CD4-positive, alpha-beta memory T cell (primary cell): ENCODE results near the gene MED26. TPM values are rescaled to one million over a fixed set of nuclear protein-coding genes. Genes with fewer than 3 reads are reported as not detected.

Experiments
- CTCF ChIA-PET: fragments of 350-600 bp; sonication (Branson Sonifier 250); formaldehyde crosslinking; loops from one replicate; lab custom pipeline; 2021; ENCODE audit warnings: inconsistent platforms; ENCODE audit not compliant: partially characterized antibody; lab: Charles Lee
- POLR2A ChIA-PET: fragments of 350-600 bp; sonication (Branson Sonifier 250); formaldehyde crosslinking; loops from one replicate; lab custom pipeline; 2021; ENCODE audit not compliant: partially characterized antibody; lab: Charles Lee
- DNase-seq, 5 donors: peaks; one replicate each; pipeline versions ENCODE4 v3.0.0 to v3.0.0-alpha.2; 2020 to 2022; ENCODE audit warnings: mixed read lengths in 1 of 5
- H3K27ac ChIP-seq: one replicate; pipeline ENCODE4 v1.7.0; 2013; ENCODE audit warnings: low read depth, low read length
- H3K27me3 ChIP-seq: 2 replicates; pipeline ENCODE4 v1.7.0; 2013; ENCODE audit warnings: mild to moderate bottlenecking, low read length, moderate library complexity; ENCODE audit not compliant: insufficient read depth
- H3K36me3 ChIP-seq: 2 replicates; pipeline ENCODE4 v1.7.0; 2013; ENCODE audit warnings: mild to moderate bottlenecking, low read length, moderate library complexity; ENCODE audit not compliant: insufficient read depth
- H3K4me1 ChIP-seq: 2 replicates; pipeline ENCODE4 v1.7.0; 2013; ENCODE audit warnings: mild to moderate bottlenecking, low read length, moderate library complexity; ENCODE audit not compliant: insufficient read depth
- H3K4me3 ChIP-seq, 2 donors: one replicate each; pipeline ENCODE4 v1.7.0; 2013; ENCODE audit warnings: low read length in 2 of 2, mild to moderate bottlenecking in 1 of 2
- H3K9me3 ChIP-seq, 2 donors: one replicate each; pipeline ENCODE4 v1.7.0; 2013; ENCODE audit warnings: low read length in 2 of 2, control low read depth in 1 of 2; ENCODE audit not compliant: control insufficient read depth in 1 of 2
- H3K27ac Mint-ChIP-seq, 7 donors: one replicate each; pipeline ENCODE4 v1.8.0; 2020 to 2021; ENCODE audit warnings: mixed read lengths in 7 of 7, mild to moderate bottlenecking in 6 of 7, inconsistent platforms in 3 of 7, moderate library complexity in 3 of 7
- H3K27me3 Mint-ChIP-seq, 2 donors: one replicate each; pipeline ENCODE4 v1.8.0; 2020 to 2021; ENCODE audit warnings: mixed read lengths in 2 of 2
- H3K36me3 Mint-ChIP-seq, 2 donors: one replicate each; pipeline ENCODE4 v1.8.0; 2020 to 2021; ENCODE audit warnings: mixed read lengths in 2 of 2, inconsistent platforms in 1 of 2, mild to moderate bottlenecking in 1 of 2
- H3K4me1 Mint-ChIP-seq, 4 donors: one replicate each; pipeline ENCODE4 v1.8.0; 2020 to 2021; ENCODE audit warnings: mixed read lengths in 4 of 4, mild to moderate bottlenecking in 1 of 4
- H3K4me3 Mint-ChIP-seq, 8 donors: one replicate each; pipeline ENCODE4 v1.8.0; 2020 to 2021; ENCODE audit warnings: mixed read lengths in 8 of 8, mild to moderate bottlenecking in 7 of 8, moderate library complexity in 6 of 8, inconsistent platforms in 3 of 8
- H3K9me3 Mint-ChIP-seq, 8 donors: one replicate each; pipeline ENCODE4 v1.8.0; 2020 to 2021; ENCODE audit warnings: mixed read lengths in 8 of 8, mild to moderate bottlenecking in 5 of 8, inconsistent platforms in 3 of 8, moderate library complexity in 1 of 8
- intact Hi-C: fragments of 100-400 bp; cut with micrococcal nuclease; formaldehyde crosslinking; loops from one replicate; pipeline ENCODE4 v1.15.1; 2023
- polyA plus RNA-seq, 2 donors: library from polyadenylated mRNA; unstranded; fragments of 300-500 nt; fragmentation: Illumina TruSeq; gene quantifications; one replicate each; pipeline ENCODE4 v1.2.3, GENCODE V29; 2021
- total RNA-seq, 2 experiments: library from RNA; stranded (reverse); gene quantifications; one replicate each; pipeline ENCODE4 v1.2.3, GENCODE V29; 2021

The MED26 gene
- total and polyA plus RNA-seq, 4 experiments from 2014 or later, result 3.3 to 18.6 (median 11.2) TPM

DNA sequence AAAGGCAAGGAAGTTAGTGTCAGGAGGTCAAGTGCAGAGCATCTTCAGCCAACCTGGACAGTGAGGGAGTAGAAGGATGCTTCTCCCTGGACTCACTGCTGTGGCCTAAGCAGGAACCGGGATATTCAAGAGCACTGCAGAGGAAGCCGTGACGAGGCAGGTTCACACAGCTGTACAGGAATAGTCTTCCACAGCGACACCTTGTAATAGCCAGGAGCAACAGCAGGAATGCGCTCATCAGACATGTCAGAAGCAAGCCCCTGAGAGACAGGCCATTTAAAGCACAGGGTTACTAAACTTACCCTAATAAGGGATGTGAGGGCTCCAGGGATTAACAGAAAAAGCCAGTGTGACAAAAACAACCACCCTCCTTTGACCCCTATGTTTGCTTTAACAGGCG, 3.5 kb upstream of the MED26 start:
- ChIA-PET POLR2A (interaction anchor here (4.6 kb wide), 1 partner anchor 29 kb away, joined by 41 read pairs; the partner anchor contains the start of genes SMIM7 and TMEM38A), CTCF (interaction anchor here (0.7 kb wide), 1 partner anchor 26 kb away, joined by 3 read pairs; no protein-coding TSS in a partner anchor)
- DNase-seq, result no peak
- H3K4me3 Mint-ChIP-seq, result no peak overlapping the region
- H3K4me1 Mint-ChIP-seq, result peaks cover 11 to 22% (median 19%) of the 10 kb centered on the region in 4 donors
- Histone ChIP-seq H3K27me3 (no peaks in the 10 kb centered on the region), H3K4me3 (no peak overlapping the region), H3K9me3 (no peaks in the 10 kb centered on the region), H3K27ac (no peak overlapping the region), H3K4me1 (peaks cover 17% of the 10 kb centered on the region), H3K36me3 (peaks cover 6% of the 10 kb centered on the region)
- H3K27ac Mint-ChIP-seq, result peak overlapping the region in 4 of 7 donors; percentile 31 to 70 (median 56)
- H3K9me3 Mint-ChIP-seq, result no peaks in the 10 kb centered on the region
- intact Hi-C loops, result no loop called here
- H3K27me3 Mint-ChIP-seq, result no peaks in the 10 kb centered on the region
- peaks cover 7 to 46% of the 10 kb centered on the region in 2 donors for H3K36me3 Mint-ChIP-seq

DNA sequence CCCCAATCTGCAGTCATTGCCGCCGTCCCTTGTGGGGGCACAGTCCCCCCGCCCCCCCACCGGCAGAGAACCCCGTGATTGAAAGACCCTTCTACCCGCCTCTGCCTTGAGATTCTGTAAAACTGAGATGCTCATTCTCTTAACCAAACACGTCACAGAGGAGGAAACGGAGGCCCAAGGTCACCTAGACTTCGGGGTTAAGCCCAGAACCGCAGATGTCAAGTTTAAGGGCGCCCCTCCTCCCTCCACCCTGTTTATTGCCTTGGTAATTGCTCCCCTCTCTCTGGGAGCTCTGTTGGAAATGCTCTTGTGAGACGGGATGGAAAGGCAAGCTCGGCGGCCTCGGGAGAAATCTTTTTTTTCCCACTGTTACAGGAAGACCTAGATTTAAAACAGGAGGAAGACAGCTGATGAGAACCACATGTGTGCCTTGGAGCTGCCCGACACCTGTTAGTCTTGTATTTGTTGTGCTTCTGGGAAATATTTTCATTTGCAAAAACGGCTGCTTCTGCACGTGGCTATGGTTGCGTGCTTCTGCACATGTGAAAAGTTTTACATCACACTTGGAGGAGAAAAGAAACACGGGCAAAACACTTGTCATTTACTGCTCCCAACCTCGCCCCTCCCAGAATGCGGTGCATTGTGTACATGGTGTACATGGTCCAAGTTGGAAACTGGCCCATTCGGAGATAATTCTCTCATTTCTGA, 1.1 kb upstream of the MED26 start:
- Histone ChIP-seq H3K27me3 (no peaks in the 10 kb centered on the region), H3K36me3 (peaks cover 3% of the 10 kb centered on the region), H3K4me3 (peak overlapping the region; percentile 42 to 90), H3K27ac (peak overlapping the region; percentile 91), H3K4me1 (peaks cover 34% of the 10 kb centered on the region), H3K9me3 (no peaks in the 10 kb centered on the region)
- Mint-ChIP-seq H3K9me3 (no peaks in the 10 kb centered on the region), H3K27me3 (no peaks in the 10 kb centered on the region), H3K4me1 (peaks cover 24 to 46% (median 36%) of the 10 kb centered on the region in 4 donors), H3K4me3 (peak overlapping the region; percentile 95 to 99 (median 98)), H3K27ac (peak overlapping the region; percentile 93 to 99 (median 98)), H3K36me3 (peaks cover 14 to 55% of the 10 kb centered on the region in 2 donors)
- ChIA-PET POLR2A (interaction anchor here (1.0 to 4.7 kb wide), 13 partner anchors 9 to 262 kb away, joined by 3 to 69 read pairs (median 8); partner anchors contain the start of genes C19orf44, CALR3, CHERP and SMIM7), CTCF (interaction anchor here (0.8 kb wide), 1 partner anchor 133 kb away, joined by 4 read pairs; the partner anchor contains the start of genes C19orf44 and CALR3)
- intact Hi-C loops, result loop anchor here (1.0 to 2.0 kb wide), 7 partner anchors 31 to 158 kb away; partner anchors contain the start of genes C19orf44, CALR3, CHERP and EPS15L1
- peak in 1 of 5 donors; percentile 51 for DNase-seq

GRCh38 chr19:16627928-16628182, 149 bp downstream of the MED26 start:
- peak overlapping the region; percentile 77 for H3K27ac ChIP-seq
- DNase-seq, result peak in 1 of 5 donors; percentile 42
- no peaks in the 10 kb centered on the region for H3K27me3 Mint-ChIP-seq
- no peaks in the 10 kb centered on the region for H3K27me3 ChIP-seq
- ChIA-PET CTCF (interaction anchor here (0.6 kb wide), 1 partner anchor 44 kb away, joined by 3 read pairs; no protein-coding TSS in a partner anchor), POLR2A (interaction anchor here (0.6 to 4.7 kb wide), 17 partner anchors 10 to 421 kb away, joined by 3 to 69 read pairs (median 5); partner anchors contain the start of genes C19orf44, CALR3, CHERP and SLC35E1)
- intact Hi-C loops, result loop anchor here (1.0 to 2.0 kb wide), 7 partner anchors 32 to 157 kb away; partner anchors contain the start of genes C19orf44, CALR3, CHERP and EPS15L1
- H3K4me1 ChIP-seq, result peaks cover 46% of the 10 kb centered on the region
- H3K27ac Mint-ChIP-seq, result peak overlapping the region in 2 of 7 donors; percentile 93 to 99
- H3K4me3 ChIP-seq, result peak overlapping the region in 1 of 2 donors; percentile 54
- H3K4me3 Mint-ChIP-seq, result peak overlapping the region in 5 of 8 donors; percentile 54 to 98 (median 97)
- H3K9me3 ChIP-seq, result no peaks in the 10 kb centered on the region
- peaks cover 8% of the 10 kb centered on the region for H3K36me3 ChIP-seq
- peaks cover 20 to 58% of the 10 kb centered on the region in 2 donors for H3K36me3 Mint-ChIP-seq
- H3K9me3 Mint-ChIP-seq, result no peaks in the 10 kb centered on the region
- H3K4me1 Mint-ChIP-seq, result peaks cover 29 to 53% (median 44%) of the 10 kb centered on the region in 4 donors

DNA sequence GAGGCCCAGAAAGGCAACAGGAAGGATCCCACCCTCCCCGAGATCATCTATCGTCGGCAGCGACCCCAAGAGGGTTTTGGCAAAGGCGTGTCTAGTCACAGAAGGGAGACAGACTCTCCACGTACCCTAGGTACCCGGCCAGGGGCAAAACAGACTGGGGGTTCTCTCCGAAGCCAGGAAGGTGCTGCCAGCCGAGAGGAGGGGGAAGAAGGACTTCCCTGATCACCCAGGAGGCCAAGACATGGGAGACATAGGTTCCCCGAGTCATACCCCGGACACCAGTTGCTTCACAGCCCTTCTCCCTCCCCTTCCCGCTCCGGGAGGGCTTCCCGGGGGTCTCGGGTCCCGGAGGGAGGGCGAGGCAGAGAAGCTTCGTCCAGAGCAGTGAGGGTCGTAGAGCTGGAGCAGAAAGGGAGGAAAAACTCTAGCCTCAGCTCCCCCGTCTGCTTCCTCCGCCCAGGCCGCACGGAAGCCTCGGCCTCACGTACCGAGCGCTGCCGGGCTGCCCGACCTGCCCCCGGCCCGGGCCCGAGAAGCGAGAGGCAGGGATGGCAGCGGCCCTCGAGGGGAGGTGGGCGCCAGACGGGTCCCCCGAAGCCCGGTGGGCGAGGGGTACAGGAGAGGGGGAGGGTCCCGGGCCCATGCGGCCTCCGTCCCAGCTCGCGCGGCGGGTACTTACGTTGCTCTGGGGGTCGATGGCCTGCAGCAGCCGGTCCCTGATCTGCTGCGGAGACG, 644 bp downstream of the MED26 start:
- Mint-ChIP-seq H3K27me3 (no peaks in the 10 kb centered on the region), H3K27ac (peak overlapping the region; percentile 87 to 96 (median 91)), H3K36me3 (peaks cover 17 to 56% of the 10 kb centered on the region in 2 donors), H3K4me1 (peaks cover 31 to 55% (median 45%) of the 10 kb centered on the region in 4 donors), H3K4me3 (peak overlapping the region; percentile 89 to 95 (median 90)), H3K9me3 (no peaks in the 10 kb centered on the region)
- intact Hi-C loops, result no loop called here
- H3K9me3 ChIP-seq, result no peaks in the 10 kb centered on the region
- ChIA-PET POLR2A (interaction anchor here (0.6 to 4.7 kb wide), 16 partner anchors 10 to 422 kb away, joined by 3 to 69 read pairs (median 6); partner anchors contain the start of genes C19orf44, CALR3, CHERP and SLC35E1), CTCF (interaction anchor here (1.1 kb wide), 1 partner anchor 99 kb away, joined by 3 read pairs; no protein-coding TSS in a partner anchor)
- peaks cover 51% of the 10 kb centered on the region for H3K4me1 ChIP-seq
- peak overlapping the region; percentile 54 to 71 for H3K4me3 ChIP-seq
- H3K27me3 ChIP-seq, result no peaks in the 10 kb centered on the region
- H3K36me3 ChIP-seq, result peaks cover 13% of the 10 kb centered on the region
- peak in 3 of 5 donors; percentile 5 to 44 (median 10) for DNase-seq
- H3K27ac ChIP-seq, result peak overlapping the region; percentile 77

DNA sequence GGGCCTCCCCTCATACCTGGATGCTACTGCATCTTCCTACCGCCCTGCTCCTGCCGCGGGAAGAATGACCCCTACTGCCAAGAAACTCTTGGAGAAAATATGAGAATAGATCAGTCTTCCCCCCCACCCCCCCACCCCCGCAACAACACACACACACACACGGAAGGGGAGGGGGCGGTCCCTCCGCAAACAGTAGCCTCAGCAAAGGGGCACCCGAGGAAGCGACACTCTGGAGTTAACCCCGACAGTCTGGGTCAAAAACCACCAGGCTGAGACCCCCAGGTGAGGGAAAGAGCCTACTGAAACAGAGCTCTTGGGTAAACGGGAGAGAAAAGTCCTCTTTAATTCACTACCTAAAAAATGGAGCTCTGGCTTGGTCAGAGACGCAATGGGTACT, 1.2 kb downstream of the MED26 start:
- peak in 2 of 5 donors; percentile 10 to 16 for DNase-seq
- H3K27ac ChIP-seq, result peak overlapping the region; percentile 77
- ChIA-PET CTCF (interaction anchor here (1.1 kb wide), 1 partner anchor 99 kb away, joined by 3 read pairs; no protein-coding TSS in a partner anchor), POLR2A (interaction anchor here (1.2 to 4.7 kb wide), 11 partner anchors 9 to 302 kb away, joined by 4 to 69 read pairs (median 10); partner anchors contain the start of genes C19orf44, CALR3, CHERP and SLC35E1)
- H3K9me3 Mint-ChIP-seq, result no peaks in the 10 kb centered on the region
- peaks cover 55% of the 10 kb centered on the region for H3K4me1 ChIP-seq
- no peaks in the 10 kb centered on the region for H3K9me3 ChIP-seq
- H3K36me3 Mint-ChIP-seq, result peaks cover 17 to 52% of the 10 kb centered on the region in 2 donors
- H3K36me3 ChIP-seq, result peaks cover 14% of the 10 kb centered on the region
- peak overlapping the region; percentile 89 to 95 (median 90) for H3K4me3 Mint-ChIP-seq
- peak overlapping the region; percentile 87 to 96 (median 91) for H3K27ac Mint-ChIP-seq
- H3K4me3 ChIP-seq, result peak overlapping the region; percentile 54 to 71
- H3K27me3 Mint-ChIP-seq, result no peaks in the 10 kb centered on the region
- intact Hi-C loops, result no loop called here
- H3K27me3 ChIP-seq, result no peaks in the 10 kb centered on the region
- peaks cover 32 to 61% (median 48%) of the 10 kb centered on the region in 4 donors for H3K4me1 Mint-ChIP-seq

- peaks cover 14 to 45% of the 10 kb centered on the region in 2 donors for H3K36me3 Mint-ChIP-seq
- intact Hi-C loops, result no loop called here
- no peak for DNase-seq
- peaks cover 34 to 75% (median 59%) of the 10 kb centered on the region in 4 donors for H3K4me1 Mint-ChIP-seq
- ChIA-PET POLR2A (interaction anchor here (0.6 to 4.7 kb wide), 8 partner anchors 29 to 160 kb away, joined by 3 to 69 read pairs (median 4); partner anchors contain the start of gene CHERP), CTCF (interaction anchor here (1.0 kb wide), 1 partner anchor 41 kb away, joined by 5 read pairs; no protein-coding TSS in a partner anchor)
- H3K4me3 ChIP-seq, result no peak overlapping the region
- H3K9me3 Mint-ChIP-seq, result no peaks in the 10 kb centered on the region
- H3K27ac Mint-ChIP-seq, result peak overlapping the region in 4 of 7 donors; percentile 18 to 91 (median 60)
- H3K4me3 Mint-ChIP-seq, result peak overlapping the region in 7 of 8 donors; percentile 4 to 95 (median 55)
- H3K27me3 Mint-ChIP-seq, result no peaks in the 10 kb centered on the region
- peaks cover 61% of the 10 kb centered on the region for H3K4me1 ChIP-seq
- peaks cover 14% of the 10 kb centered on the region for H3K36me3 ChIP-seq
- H3K27ac ChIP-seq, result no peak overlapping the region
- no peaks in the 10 kb centered on the region for H3K9me3 ChIP-seq
- no peaks in the 10 kb centered on the region for H3K27me3 ChIP-seq
These were observed 2.6 kb downstream of the MED26 start for GRCh38 chr19:16625163-16625958.
